Loucy (cell line): ENCODE data around the gene SMOC2.

Source experiments
- CTCF ChIP-seq: fragments of 200-600 bp; sonication (generic); conservative IDR thresholded peaks from 2 replicates; pipeline ENCODE4 v1.5.1; 2014; ENCODE audit warnings: mild to moderate bottlenecking, antibody characterized with exemption, low read length
- EZH2phosphoT487 ChIP-seq: fragments of 200-600 bp; IDR thresholded peaks from 2 replicates; pipeline ENCODE4 v1.6.1; 2018; ENCODE audit warnings: antibody characterized with exemption, mild to moderate bottlenecking, moderate library complexity, borderline replicate concordance

GRCh38 chr6:168698923-168699322 is 257.9 kb downstream of the SMOC2 start:
- TF ChIP-seq EZH2phosphoT487, result no peak
- TF ChIP-seq CTCF, result no peak
